Measurements from ENCODE around the gene DNAH17.

- TF ChIP-seq POLR2A (IDR thresholded peaks at IDR 0.05) (no peak), CTCF (IDR thresholded peaks at IDR 0.05) (no peak)
Measured at GRCh38 chr17:78561166-78561565, 16.0 kb downstream of the DNAH17 start.

All from lower leg skin (tissue), 3 donors.